22Rv1 (cell line): ENCODE measurements around the gene CYTH1.

Experiments used
- ZFX ChIP-seq: fragments of 450-650 bp; IDR thresholded peaks from 2 replicates; pipeline ENCODE4 v1.6.1; 2017; ENCODE audit warnings: antibody characterized with exemption, borderline replicate concordance
- TF ChIP-seq, protein P1 (sequence below): fragments of 450-650 bp; IDR thresholded peaks from 2 replicates; pipeline ENCODE4 v1.5.1; 2017; ENCODE audit warnings: mild to moderate bottlenecking

DNA sequence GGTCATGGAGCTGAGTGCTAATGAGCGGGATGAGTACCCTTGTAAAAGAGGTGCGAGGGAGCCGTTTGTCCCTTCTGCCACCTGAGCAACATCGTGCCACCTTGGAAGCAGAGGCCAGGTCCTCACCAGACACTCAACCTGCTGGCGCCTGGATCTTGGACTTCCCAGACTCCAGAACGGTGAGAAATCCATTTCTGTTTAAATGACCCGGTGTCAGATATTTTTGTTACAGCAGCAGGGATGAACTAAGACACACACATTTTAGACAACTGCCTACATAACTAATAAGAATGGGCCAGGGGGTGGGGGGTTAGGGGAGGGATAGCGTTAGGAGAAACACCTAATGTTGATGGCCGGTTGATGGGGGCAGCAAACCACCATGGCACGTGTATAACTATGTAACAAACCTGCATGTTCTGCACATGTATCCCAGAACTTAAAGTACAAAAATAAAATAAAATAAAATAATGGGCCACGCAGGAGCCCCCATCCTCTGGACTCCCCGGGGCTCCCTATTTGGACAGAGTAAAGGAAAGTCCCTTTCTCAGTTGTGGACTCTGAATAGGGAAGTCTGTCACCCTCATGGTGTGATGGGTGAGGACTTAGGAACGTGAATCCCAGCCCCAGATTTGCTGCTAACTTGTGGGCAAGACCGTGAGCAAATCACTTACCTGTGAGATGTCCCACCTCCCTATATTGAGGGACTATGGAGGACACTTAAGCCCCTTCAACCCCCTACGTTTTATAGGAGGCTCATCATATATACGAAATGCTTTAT, 144.2 kb downstream of the CYTH1 start:
- TF ChIP-seq, protein P1, sequence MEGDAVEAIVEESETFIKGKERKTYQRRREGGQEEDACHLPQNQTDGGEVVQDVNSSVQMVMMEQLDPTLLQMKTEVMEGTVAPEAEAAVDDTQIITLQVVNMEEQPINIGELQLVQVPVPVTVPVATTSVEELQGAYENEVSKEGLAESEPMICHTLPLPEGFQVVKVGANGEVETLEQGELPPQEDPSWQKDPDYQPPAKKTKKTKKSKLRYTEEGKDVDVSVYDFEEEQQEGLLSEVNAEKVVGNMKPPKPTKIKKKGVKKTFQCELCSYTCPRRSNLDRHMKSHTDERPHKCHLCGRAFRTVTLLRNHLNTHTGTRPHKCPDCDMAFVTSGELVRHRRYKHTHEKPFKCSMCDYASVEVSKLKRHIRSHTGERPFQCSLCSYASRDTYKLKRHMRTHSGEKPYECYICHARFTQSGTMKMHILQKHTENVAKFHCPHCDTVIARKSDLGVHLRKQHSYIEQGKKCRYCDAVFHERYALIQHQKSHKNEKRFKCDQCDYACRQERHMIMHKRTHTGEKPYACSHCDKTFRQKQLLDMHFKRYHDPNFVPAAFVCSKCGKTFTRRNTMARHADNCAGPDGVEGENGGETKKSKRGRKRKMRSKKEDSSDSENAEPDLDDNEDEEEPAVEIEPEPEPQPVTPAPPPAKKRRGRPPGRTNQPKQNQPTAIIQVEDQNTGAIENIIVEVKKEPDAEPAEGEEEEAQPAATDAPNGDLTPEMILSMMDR, result no peak
- TF ChIP-seq ZFX, result no peak
